Measurements from ENCODE around the gene NUDT14.

NUDT14 gene

DNA sequence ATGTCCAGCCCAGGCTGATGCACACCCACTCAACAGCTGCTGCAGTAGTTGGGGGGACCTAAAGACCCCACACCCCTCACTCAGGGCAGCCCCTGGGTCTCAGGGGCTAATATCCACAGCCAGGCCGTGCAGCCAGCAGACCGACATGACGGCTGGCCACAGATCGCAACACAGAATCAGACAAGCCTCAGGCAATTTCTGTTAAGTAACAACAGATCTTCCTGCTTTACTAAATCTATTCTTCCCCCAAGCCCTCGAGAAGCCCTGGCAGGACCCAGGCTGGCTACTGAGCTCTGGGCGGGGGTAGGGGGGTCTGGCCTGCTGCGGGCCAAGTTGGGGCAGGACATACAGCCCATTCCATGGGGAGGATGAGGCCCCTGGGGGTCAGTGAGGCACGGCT, 28.0 kb upstream of the NUDT14 start:
- H3K9me3 ChIP-seq (ENCODE audit: low read depth, low read length), result no peaks in the 10 kb centered on the region
- no peak overlapping the region for H3K27ac ChIP-seq
- TF ChIP-seq EZH2 (IDR thresholded peaks at IDR 0.05), result no peak
- no peak for TF ChIP-seq POLR2AphosphoS5 (IDR thresholded peaks at IDR 0.05; ENCODE audit: borderline replicate concordance, low read depth, low read length)
- TF ChIP-seq FOXP2 (optimal IDR thresholded peaks at IDR 0.05; ENCODE audit: control extremely low read depth, extremely low read length, insufficient read depth), result no peak
- H3K9ac ChIP-seq (ENCODE audit: insufficient read length), result no peak overlapping the region
- H3K36me3 ChIP-seq (ENCODE audit: insufficient read depth, low read length), result no peaks in the 10 kb centered on the region; the same call in 1 of the 2 replicates
- no peak overlapping the region for H3K4me3 ChIP-seq
- DNase-seq (ENCODE audit: low read depth, low spot score), result no peak

DNA sequence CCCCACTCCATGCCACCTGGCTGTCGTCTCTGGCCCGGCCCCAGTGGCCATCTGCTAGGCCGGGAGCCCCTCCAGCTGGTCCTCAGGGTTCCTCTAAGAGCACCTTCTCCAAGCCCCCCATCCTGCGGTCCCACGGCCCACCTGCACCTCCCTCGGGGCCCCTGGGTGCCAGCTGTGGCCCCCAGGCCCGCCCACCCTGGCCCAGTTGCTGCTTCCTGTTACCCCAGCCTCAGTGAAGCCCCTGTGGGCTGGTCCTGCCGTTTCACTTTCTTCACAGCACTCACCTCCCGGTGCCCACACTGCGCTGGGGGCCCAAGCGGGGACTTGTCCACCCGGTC, 27.6 kb upstream of the NUDT14 start:
- H3K27ac ChIP-seq, result no peak overlapping the region
- H3K4me3 ChIP-seq, result no peak overlapping the region
- no peak for TF ChIP-seq POLR2AphosphoS5 (IDR thresholded peaks at IDR 0.05; ENCODE audit: borderline replicate concordance, low read depth, low read length)
- no peak for TF ChIP-seq EZH2 (IDR thresholded peaks at IDR 0.05)
- no peak for TF ChIP-seq FOXP2 (optimal IDR thresholded peaks at IDR 0.05; ENCODE audit: control extremely low read depth, extremely low read length, insufficient read depth)
- no peaks in the 10 kb centered on the region; the same call in 1 of the 2 replicates for H3K36me3 ChIP-seq (ENCODE audit: insufficient read depth, low read length)
- no peak overlapping the region for H3K9ac ChIP-seq (ENCODE audit: insufficient read length)
- no peaks in the 10 kb centered on the region for H3K9me3 ChIP-seq (ENCODE audit: low read depth, low read length)
- no peak for DNase-seq (ENCODE audit: low read depth, low spot score)

- no peaks in the 10 kb centered on the region; the same call in 1 of the 2 replicates for H3K36me3 ChIP-seq (ENCODE audit: insufficient read depth, low read length)
- H3K27ac ChIP-seq, result no peak overlapping the region
- no peak for TF ChIP-seq POLR2AphosphoS5 (IDR thresholded peaks at IDR 0.05; ENCODE audit: borderline replicate concordance, low read depth, low read length)
- TF ChIP-seq EZH2 (IDR thresholded peaks at IDR 0.05), result no peak
- TF ChIP-seq FOXP2 (optimal IDR thresholded peaks at IDR 0.05; ENCODE audit: control extremely low read depth, extremely low read length, insufficient read depth), result no peak
- H3K9ac ChIP-seq (ENCODE audit: insufficient read length), result no peak overlapping the region
- DNase-seq (ENCODE audit: low read depth, low spot score), result no peak
- no peaks in the 10 kb centered on the region for H3K9me3 ChIP-seq (ENCODE audit: low read depth, low read length)
- no peak overlapping the region for H3K4me3 ChIP-seq
Measured at GRCh38 chr14:105207996-105208737, 27.1 kb upstream of the NUDT14 start.

- no peak for DNase-seq (ENCODE audit: low read depth, low spot score)
- Histone ChIP-seq H3K4me3 (no peak overlapping the region), H3K9ac (ENCODE audit: insufficient read length) (no peak overlapping the region), H3K27ac (no peak overlapping the region), H3K36me3 (ENCODE audit: insufficient read depth, low read length) (no peaks in the 10 kb centered on the region; the same call in 1 of the 2 replicates), H3K9me3 (ENCODE audit: low read depth, low read length) (no peaks in the 10 kb centered on the region)
- TF ChIP-seq POLR2AphosphoS5 (IDR thresholded peaks at IDR 0.05; ENCODE audit: borderline replicate concordance, low read depth, low read length) (no peak), EZH2 (IDR thresholded peaks at IDR 0.05) (no peak), FOXP2 (optimal IDR thresholded peaks at IDR 0.05; ENCODE audit: control extremely low read depth, extremely low read length, insufficient read depth) (no peak)
Measured at GRCh38 chr14:105207460-105207901, 26.4 kb upstream of the NUDT14 start.

- no peak for DNase-seq (ENCODE audit: low read depth, low spot score)
- no peaks in the 10 kb centered on the region; the same call in 1 of the 2 replicates for H3K36me3 ChIP-seq (ENCODE audit: insufficient read depth, low read length)
- TF ChIP-seq FOXP2 (optimal IDR thresholded peaks at IDR 0.05; ENCODE audit: control extremely low read depth, extremely low read length, insufficient read depth), result no peak
- no peak for TF ChIP-seq EZH2 (IDR thresholded peaks at IDR 0.05)
- no peak for TF ChIP-seq POLR2AphosphoS5 (IDR thresholded peaks at IDR 0.05; ENCODE audit: borderline replicate concordance, low read depth, low read length)
- H3K9ac ChIP-seq (ENCODE audit: insufficient read length), result no peak overlapping the region
- H3K27ac ChIP-seq, result no peak overlapping the region
- H3K4me3 ChIP-seq, result no peak overlapping the region
- H3K9me3 ChIP-seq (ENCODE audit: low read depth, low read length), result no peaks in the 10 kb centered on the region
Measured at GRCh38 chr14:105206873-105207272, 25.8 kb upstream of the NUDT14 start.

GRCh38 chr14:105205673-105206208, 24.6 kb upstream of the NUDT14 start:
- no peak overlapping the region for H3K9ac ChIP-seq (ENCODE audit: insufficient read length)
- TF ChIP-seq EZH2 (IDR thresholded peaks at IDR 0.05), result no peak
- TF ChIP-seq FOXP2 (optimal IDR thresholded peaks at IDR 0.05; ENCODE audit: control extremely low read depth, extremely low read length, insufficient read depth), result no peak
- no peak for TF ChIP-seq POLR2AphosphoS5 (IDR thresholded peaks at IDR 0.05; ENCODE audit: borderline replicate concordance, low read depth, low read length)
- no peak overlapping the region for H3K4me3 ChIP-seq
- DNase-seq (ENCODE audit: low read depth, low spot score), result no peak
- no peaks in the 10 kb centered on the region; the same call in 1 of the 2 replicates for H3K36me3 ChIP-seq (ENCODE audit: insufficient read depth, low read length)
- no peaks in the 10 kb centered on the region for H3K9me3 ChIP-seq (ENCODE audit: low read depth, low read length)
- no peak overlapping the region for H3K27ac ChIP-seq

GRCh38 chr14:105204931-105205672, 24.0 kb upstream of the NUDT14 start:
- no peaks in the 10 kb centered on the region; the same call in 1 of the 2 replicates for H3K36me3 ChIP-seq (ENCODE audit: insufficient read depth, low read length)
- TF ChIP-seq FOXP2 (optimal IDR thresholded peaks at IDR 0.05; ENCODE audit: control extremely low read depth, extremely low read length, insufficient read depth) (no peak), POLR2AphosphoS5 (IDR thresholded peaks at IDR 0.05; ENCODE audit: borderline replicate concordance, low read depth, low read length) (no peak)
- H3K9me3 ChIP-seq (ENCODE audit: low read depth, low read length), result no peaks in the 10 kb centered on the region
- H3K9ac ChIP-seq (ENCODE audit: insufficient read length), result no peak overlapping the region
- H3K4me3 ChIP-seq, result no peak overlapping the region
- DNase-seq (ENCODE audit: low read depth, low spot score), result no peak
- no peak overlapping the region for H3K27ac ChIP-seq

- no peaks in the 10 kb centered on the region for H3K9me3 ChIP-seq (ENCODE audit: low read depth, low read length)
- no peak overlapping the region for H3K4me3 ChIP-seq
- no peak for DNase-seq (ENCODE audit: low read depth, low spot score)
- no peak for TF ChIP-seq POLR2AphosphoS5 (IDR thresholded peaks at IDR 0.05; ENCODE audit: borderline replicate concordance, low read depth, low read length)
- TF ChIP-seq FOXP2 (optimal IDR thresholded peaks at IDR 0.05; ENCODE audit: control extremely low read depth, extremely low read length, insufficient read depth), result no peak
- no peak for TF ChIP-seq EZH2 (IDR thresholded peaks at IDR 0.05)
- no peak overlapping the region for H3K27ac ChIP-seq
- H3K36me3 ChIP-seq (ENCODE audit: insufficient read depth, low read length), result no peaks in the 10 kb centered on the region
- H3K9ac ChIP-seq (ENCODE audit: insufficient read length), result no peak overlapping the region
Measured at GRCh38 chr14:105204206-105204930, 23.3 kb upstream of the NUDT14 start.
